Caco-2 (cell line): ENCODE data around the gene SLC36A1. TPM values are rescaled to one million over a fixed set of nuclear protein-coding genes. Genes with fewer than 3 reads are reported as not detected.

Experiments
- BruUV-seq: library from RNA; stranded (reverse); fragments of 400-500 nt; replicated peaks from 2 replicates; lab custom pipeline; 2021; lab: Mats Ljungman, UMichigan
- CTCF ChIA-PET: fragments of 300-600 bp; sonication (Branson Sonifier 250); formaldehyde crosslinking; loops from one replicate; lab custom pipeline; 2022; ENCODE audit warnings: antibody characterized with exemption; lab: Charles Lee
- POLR2A ChIA-PET: fragments of 300-600 bp; sonication (Branson Sonifier 250); formaldehyde crosslinking; loops from one replicate; lab custom pipeline; 2022; ENCODE audit warnings: antibody characterized with exemption; lab: Charles Lee
- DNase-seq, 2 experiments: peaks; one replicate each; pipeline versions ENCODE4 v3.0.0 to v3.0.0-alpha.2; 2020 to 2022
- H3K27me3 ChIP-seq: replicated peaks from 2 replicates; pipeline ENCODE4 v1.6.0; 2011; ENCODE audit warnings: low read length; ENCODE audit not compliant: control insufficient read depth, insufficient read depth
- H3K36me3 ChIP-seq: 2 replicates; pipeline ENCODE4 v1.5.1; 2011; ENCODE audit warnings: low read length; ENCODE audit not compliant: control insufficient read depth, insufficient read depth
- H3K4me1 ChIP-seq: fragments of 250-450 bp; sonication (Bioruptor Pico); 2 replicates; pipeline ENCODE4 v1.5.1; 2020; ENCODE audit warnings: mild to moderate bottlenecking
- H3K4me3 ChIP-seq: 2 replicates; pipeline ENCODE4 v1.5.1; 2011; ENCODE audit warnings: low read depth, mild to moderate bottlenecking, control low read depth, low read length
- H3K9me3 ChIP-seq: fragments of 250-450 bp; sonication (Bioruptor Pico); 2 replicates; pipeline ENCODE4 v1.5.1; 2020; ENCODE audit warnings: mild to moderate bottlenecking, moderate library complexity
- H3K27ac Mint-ChIP-seq: one replicate; pipeline ENCODE4 v1.8.0; 2022; ENCODE audit warnings: mixed read lengths; ENCODE audit not compliant: unreplicated experiment
- H3K27me3 Mint-ChIP-seq: one replicate; pipeline ENCODE4 v1.8.0; 2022; ENCODE audit warnings: mixed read lengths; ENCODE audit not compliant: insufficient read depth, unreplicated experiment
- H3K36me3 Mint-ChIP-seq: one replicate; pipeline ENCODE4 v1.8.0; 2022; ENCODE audit warnings: mild to moderate bottlenecking, mixed read lengths; ENCODE audit not compliant: insufficient read depth, unreplicated experiment
- H3K4me1 Mint-ChIP-seq: one replicate; pipeline ENCODE4 v1.8.0; 2022; ENCODE audit warnings: low read depth, mixed read lengths; ENCODE audit not compliant: unreplicated experiment
- H3K4me3 Mint-ChIP-seq: one replicate; pipeline ENCODE4 v1.8.0; 2022; ENCODE audit warnings: mild to moderate bottlenecking, moderate library complexity, mixed read lengths; ENCODE audit not compliant: unreplicated experiment
- H3K9me3 Mint-ChIP-seq: one replicate; pipeline ENCODE4 v1.8.0; 2022; ENCODE audit warnings: mixed read lengths; ENCODE audit not compliant: unreplicated experiment
- CTCF ChIP-seq, 2 experiments: fragments of 200-600 bp in 1 of 2; IDR thresholded peaks; 1 replicate in 1 of 2; 2 replicates in 1 of 2; pipeline versions ENCODE4 v1.5.1 to v1.8.0; 2011 to 2022; ENCODE audit warnings: antibody characterized with exemption in 1 of 2, control low read depth in 1 of 2, inconsistent platforms in 1 of 2, low read depth in 1 of 2, low read length in 1 of 2, mild to moderate bottlenecking in 1 of 2, moderate library complexity in 1 of 2; ENCODE audit not compliant: insufficient read depth in 1 of 2, severe bottlenecking in 1 of 2, unreplicated experiment in 1 of 2
- intact Hi-C: fragments of 100-400 bp; cut with micrococcal nuclease; formaldehyde crosslinking; loops from one replicate; pipeline ENCODE4 v1.10.0; 2022; ENCODE audit not compliant: unreplicated experiment
- total RNA-seq: library from RNA; stranded (reverse); gene quantifications from 2 replicates; pipeline ENCODE4 v1.2.3, GENCODE V29; 2022

The SLC36A1 gene
- total RNA-seq, 1 experiment from 2014 or later, result 18.2 TPM

DNA sequence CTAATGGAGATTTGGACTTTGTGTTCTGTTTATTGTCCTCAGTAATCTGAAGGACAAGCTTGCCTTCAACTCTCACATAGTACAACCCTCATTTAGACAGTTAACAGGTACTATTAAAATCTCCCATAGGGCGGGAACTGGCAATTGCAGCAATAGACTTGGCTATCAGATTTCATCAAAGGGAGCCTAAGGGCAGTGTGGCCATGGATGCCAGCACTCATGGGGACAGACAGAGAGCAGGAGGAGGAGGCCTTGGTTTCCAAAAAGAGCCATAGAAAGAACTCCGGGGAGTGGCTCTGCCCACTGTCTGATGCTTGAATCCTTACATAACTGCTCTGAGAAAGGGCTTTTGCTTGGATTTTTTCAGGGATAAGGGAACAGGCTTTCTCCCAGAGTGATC, 6.8 kb downstream of the SLC36A1 start:
- Mint-ChIP-seq H3K36me3 (peaks cover 13% of the 10 kb centered on the region), H3K9me3 (no peaks in the 10 kb centered on the region), H3K27ac (no peak overlapping the region), H3K27me3 (no peaks in the 10 kb centered on the region), H3K4me1 (peaks cover 20% of the 10 kb centered on the region), H3K4me3 (no peak overlapping the region)
- ChIA-PET POLR2A (no interaction called here), CTCF (no interaction called here)
- Histone ChIP-seq H3K27me3 (no peaks in the 10 kb centered on the region), H3K4me3 (no peak overlapping the region), H3K36me3 (no peaks in the 10 kb centered on the region), H3K9me3 (no peaks in the 10 kb centered on the region), H3K4me1 (peaks cover 12% of the 10 kb centered on the region)
- BruUV-seq, result no TSS peak
- DNase-seq, result no peak
- TF ChIP-seq CTCF (IDR thresholded peaks at IDR 0.05; ENCODE audit: insufficient read depth in 1 of 2, low read depth in 1 of 2, low read length in 1 of 2, severe bottlenecking in 1 of 2, unreplicated experiment in 1 of 2), result no peak
- intact Hi-C loops, result no loop called here

GRCh38 chr5:151454889-151455288, 7.5 kb downstream of the SLC36A1 start:
- CTCF ChIA-PET, result no interaction called here
- no peaks in the 10 kb centered on the region for H3K27me3 Mint-ChIP-seq

GRCh38 chr5:151456321-151456940, 9.0 kb downstream of the SLC36A1 start:
- Mint-ChIP-seq H3K36me3 (peaks cover 9% of the 10 kb centered on the region), H3K27ac (no peak overlapping the region), H3K4me3 (no peak overlapping the region), H3K27me3 (no peaks in the 10 kb centered on the region), H3K4me1 (peaks cover 20% of the 10 kb centered on the region), H3K9me3 (no peaks in the 10 kb centered on the region)
- ChIA-PET CTCF (interaction anchor here (1.6 kb wide), 1 partner anchor 9 kb away, joined by 9 read pairs; the partner anchor contains the start of gene SLC36A1), POLR2A (no interaction called here)
- no peak for DNase-seq
- no peaks in the 10 kb centered on the region for H3K27me3 ChIP-seq
- no peak for TF ChIP-seq CTCF (IDR thresholded peaks at IDR 0.05; ENCODE audit: insufficient read depth in 1 of 2, low read depth in 1 of 2, low read length in 1 of 2, severe bottlenecking in 1 of 2, unreplicated experiment in 1 of 2)
- no peak overlapping the region for H3K4me3 ChIP-seq
- intact Hi-C loops, result no loop called here
- H3K9me3 ChIP-seq, result no peaks in the 10 kb centered on the region
- no TSS peak for BruUV-seq
- H3K4me1 ChIP-seq, result peaks cover 20% of the 10 kb centered on the region
- no peaks in the 10 kb centered on the region for H3K36me3 ChIP-seq

More at GRCh38 chr5:151454889-151455288, 7.5 kb downstream of the SLC36A1 start:
- Mint-ChIP-seq H3K27ac (no peak overlapping the region), H3K4me3 (no peak overlapping the region), H3K9me3 (no peaks in the 10 kb centered on the region), H3K4me1 (peaks cover 18% of the 10 kb centered on the region), H3K36me3 (peaks cover 9% of the 10 kb centered on the region)
- intact Hi-C loops, result no loop called here
- no TSS peak for BruUV-seq
- Histone ChIP-seq H3K9me3 (no peaks in the 10 kb centered on the region), H3K36me3 (no peaks in the 10 kb centered on the region), H3K27me3 (no peaks in the 10 kb centered on the region), H3K4me1 (peaks cover 16% of the 10 kb centered on the region), H3K4me3 (no peak overlapping the region)
- POLR2A ChIA-PET, result no interaction called here
- DNase-seq, result no peak
- no peak for TF ChIP-seq CTCF (IDR thresholded peaks at IDR 0.05; ENCODE audit: insufficient read depth in 1 of 2, low read depth in 1 of 2, low read length in 1 of 2, severe bottlenecking in 1 of 2, unreplicated experiment in 1 of 2)
